OCI-LY1 (cell line): ENCODE results near the gene PTPN22.

Source experiments
- EZH2 ChIP-seq: fragments of 200-600 bp; sonication (generic), shearing (Covaris generic); IDR thresholded peaks from 2 replicates; pipeline ENCODE4 v1.8.0; 2017; ENCODE audit warnings: borderline replicate concordance, mixed run types, mild to moderate bottlenecking, antibody characterized with exemption, low read length, moderate library complexity, mixed read lengths
- TF ChIP-seq, protein P1 (sequence below): fragments of 200-600 bp; sonication (generic), shearing (Covaris generic); IDR thresholded peaks from 2 replicates; pipeline ENCODE4 v1.5.1; 2017; ENCODE audit warnings: mild to moderate bottlenecking, antibody characterized with exemption, low read length, moderate library complexity, mixed read lengths

DNA sequence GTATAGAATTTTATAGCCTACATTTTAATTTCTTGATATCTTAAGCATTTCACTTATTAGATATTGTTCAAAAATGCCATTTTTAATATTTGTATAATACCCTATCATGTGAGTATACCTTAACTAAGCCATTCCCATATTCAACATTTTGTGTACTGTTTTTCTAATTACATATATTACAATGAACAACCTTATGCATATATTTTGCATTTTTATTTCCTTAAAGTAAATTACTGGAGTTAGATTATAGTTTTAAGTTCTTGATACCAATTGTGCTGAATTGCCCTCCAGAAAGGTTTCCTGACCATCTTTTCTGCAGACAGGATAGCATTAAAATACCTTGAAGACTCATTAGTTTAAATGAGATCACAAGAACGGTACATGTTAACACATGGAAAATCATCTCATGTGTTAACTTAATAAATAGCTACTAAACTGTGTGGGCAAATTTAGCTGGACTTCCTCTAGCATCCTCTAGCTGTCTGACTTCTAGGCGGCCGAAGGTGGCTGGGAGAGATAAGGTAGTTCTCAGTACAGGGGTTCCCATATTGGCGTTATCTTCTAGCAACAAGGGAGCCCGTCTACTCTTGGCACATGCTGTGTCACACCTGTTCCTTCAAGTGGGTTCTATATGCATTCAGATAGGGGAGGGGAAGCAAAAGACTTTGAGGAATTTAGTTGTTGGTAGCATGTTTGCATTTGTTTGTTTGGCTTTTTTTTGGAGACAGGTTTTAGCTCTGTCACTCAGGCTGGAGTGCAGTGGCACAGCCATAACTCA is 42.6 kb upstream of the PTPN22 start:
- TF ChIP-seq, protein P1, sequence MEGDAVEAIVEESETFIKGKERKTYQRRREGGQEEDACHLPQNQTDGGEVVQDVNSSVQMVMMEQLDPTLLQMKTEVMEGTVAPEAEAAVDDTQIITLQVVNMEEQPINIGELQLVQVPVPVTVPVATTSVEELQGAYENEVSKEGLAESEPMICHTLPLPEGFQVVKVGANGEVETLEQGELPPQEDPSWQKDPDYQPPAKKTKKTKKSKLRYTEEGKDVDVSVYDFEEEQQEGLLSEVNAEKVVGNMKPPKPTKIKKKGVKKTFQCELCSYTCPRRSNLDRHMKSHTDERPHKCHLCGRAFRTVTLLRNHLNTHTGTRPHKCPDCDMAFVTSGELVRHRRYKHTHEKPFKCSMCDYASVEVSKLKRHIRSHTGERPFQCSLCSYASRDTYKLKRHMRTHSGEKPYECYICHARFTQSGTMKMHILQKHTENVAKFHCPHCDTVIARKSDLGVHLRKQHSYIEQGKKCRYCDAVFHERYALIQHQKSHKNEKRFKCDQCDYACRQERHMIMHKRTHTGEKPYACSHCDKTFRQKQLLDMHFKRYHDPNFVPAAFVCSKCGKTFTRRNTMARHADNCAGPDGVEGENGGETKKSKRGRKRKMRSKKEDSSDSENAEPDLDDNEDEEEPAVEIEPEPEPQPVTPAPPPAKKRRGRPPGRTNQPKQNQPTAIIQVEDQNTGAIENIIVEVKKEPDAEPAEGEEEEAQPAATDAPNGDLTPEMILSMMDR: no peak
- no peak for TF ChIP-seq EZH2
